GM18520 (cell line): ENCODE results near the gene PTGFRN.

Experiments used
- ATAC-seq: cut with Tn5 transposase; IDR thresholded peaks from one replicate; pipeline ENCODE4 v1.9.1; 2021; ENCODE audit not compliant: unreplicated experiment

The PTGFRN gene

DNA sequence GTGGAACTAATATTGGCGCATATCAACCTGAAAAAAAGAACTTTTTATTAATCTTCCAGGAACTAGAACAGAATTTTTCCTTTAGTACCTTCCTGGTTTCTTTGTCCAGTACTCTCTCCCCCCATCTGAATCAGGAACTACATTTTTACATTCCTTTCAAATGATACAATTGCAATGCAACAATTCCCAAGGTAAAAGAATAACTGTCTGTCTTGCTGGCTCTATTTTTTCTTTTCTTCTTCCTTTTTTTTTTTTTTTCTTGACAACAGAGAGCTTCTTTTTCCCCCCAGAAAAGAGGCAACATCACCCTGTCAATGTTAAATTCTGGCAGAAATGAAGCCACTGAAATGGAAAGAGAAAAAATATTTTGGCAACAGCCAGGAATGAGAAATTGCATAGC is 87.3 kb downstream of the PTGFRN start:
- no peak for ATAC-seq

DNA sequence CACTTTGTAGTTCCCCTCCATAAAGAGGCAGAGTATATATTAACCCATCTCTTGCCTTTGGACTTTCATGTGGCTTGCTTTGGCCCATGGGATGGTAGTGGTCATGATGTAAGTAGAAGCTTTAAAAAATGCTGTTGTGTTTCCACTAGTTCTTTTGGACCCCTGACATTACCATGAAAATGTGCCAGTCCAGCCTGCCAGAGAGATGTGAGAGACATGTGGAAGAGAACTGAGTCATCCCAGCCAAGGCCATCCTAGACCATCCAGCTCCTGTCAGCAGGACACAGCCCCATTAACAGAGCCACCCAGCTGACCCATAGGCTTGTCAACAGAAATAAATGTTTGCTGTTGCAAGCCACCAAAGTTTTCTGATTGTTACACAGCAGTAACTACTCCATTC is 87.9 kb downstream of the PTGFRN start:
- ATAC-seq = no peak

DNA sequence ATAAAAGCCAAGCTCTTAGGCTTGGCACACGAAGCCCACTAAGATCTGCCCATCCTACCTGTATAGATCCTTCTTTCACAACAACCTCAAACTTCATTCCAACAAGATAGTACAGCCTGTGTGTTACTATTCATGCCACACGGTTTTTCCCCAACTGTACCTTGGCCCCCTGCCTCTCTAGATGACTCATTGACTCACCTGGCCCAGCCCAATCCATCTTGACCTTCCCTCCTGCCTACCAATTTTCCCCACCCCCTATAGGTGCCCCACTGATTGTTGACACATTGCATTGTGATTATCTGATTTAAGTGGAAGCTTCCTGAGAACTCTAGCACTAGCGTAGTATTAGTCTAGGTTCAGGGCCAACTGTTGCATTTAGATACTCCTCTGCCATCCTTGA is 89.9 kb downstream of the PTGFRN start:
- no peak for ATAC-seq

DNA sequence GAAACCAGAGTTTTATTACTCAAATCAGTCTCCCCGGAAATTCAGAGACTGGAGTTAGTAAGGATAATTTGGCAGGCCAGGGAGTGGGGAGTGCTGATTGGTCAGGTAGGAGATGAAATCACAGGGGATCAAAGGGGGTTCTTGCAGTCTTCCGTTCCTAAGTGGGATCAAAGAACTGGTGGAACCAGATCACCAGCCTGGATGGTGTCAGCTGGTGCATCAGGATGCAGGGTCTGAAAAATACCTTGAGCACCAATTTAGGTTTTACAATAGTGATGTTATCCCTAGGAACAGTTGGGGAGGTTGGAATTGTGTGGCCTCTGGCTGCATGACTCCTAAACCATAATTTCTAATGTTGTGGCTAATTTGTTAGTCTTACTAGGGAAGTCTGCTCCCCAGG is 90.4 kb downstream of the PTGFRN start:
- no peak for ATAC-seq

DNA sequence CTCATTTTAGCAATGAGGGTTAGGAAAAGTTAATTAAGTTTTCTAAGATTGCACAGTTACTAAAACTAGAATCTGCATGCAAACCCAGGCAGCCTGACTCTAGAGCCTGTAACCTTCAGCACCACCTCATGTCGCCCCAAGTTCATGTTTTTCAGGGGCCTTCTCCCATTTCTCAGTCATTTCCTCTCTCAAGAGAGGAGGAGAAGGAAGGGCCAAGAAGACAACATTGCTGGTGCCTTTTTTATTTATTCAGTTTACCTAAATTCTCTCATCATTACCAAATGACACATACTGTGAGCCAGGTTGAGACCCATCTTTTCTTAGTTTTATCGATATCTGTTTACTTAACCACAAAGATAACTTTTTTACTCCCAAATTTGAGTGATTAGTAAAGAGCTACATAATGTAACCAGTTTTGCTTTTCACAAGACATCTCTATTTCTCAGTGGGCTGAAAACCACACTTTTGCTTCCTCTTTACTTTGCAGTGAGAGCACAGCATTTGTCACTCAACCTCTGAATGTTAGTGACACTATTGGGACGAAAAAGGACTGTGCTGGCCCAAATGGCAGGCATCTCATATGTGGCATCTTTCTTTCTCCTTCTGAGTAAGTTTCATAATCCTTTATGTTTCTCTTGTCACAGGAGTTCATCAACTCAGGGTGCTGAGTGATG is 91.7 kb downstream of the PTGFRN start, which contains the start of gene CD101:
TSS of gene CD101 (plus strand) at position 507 of the 674 bp plus-strand sequence. CDS start at position 565, 58 bp downstream.
- peak; percentile 94 for ATAC-seq

DNA sequence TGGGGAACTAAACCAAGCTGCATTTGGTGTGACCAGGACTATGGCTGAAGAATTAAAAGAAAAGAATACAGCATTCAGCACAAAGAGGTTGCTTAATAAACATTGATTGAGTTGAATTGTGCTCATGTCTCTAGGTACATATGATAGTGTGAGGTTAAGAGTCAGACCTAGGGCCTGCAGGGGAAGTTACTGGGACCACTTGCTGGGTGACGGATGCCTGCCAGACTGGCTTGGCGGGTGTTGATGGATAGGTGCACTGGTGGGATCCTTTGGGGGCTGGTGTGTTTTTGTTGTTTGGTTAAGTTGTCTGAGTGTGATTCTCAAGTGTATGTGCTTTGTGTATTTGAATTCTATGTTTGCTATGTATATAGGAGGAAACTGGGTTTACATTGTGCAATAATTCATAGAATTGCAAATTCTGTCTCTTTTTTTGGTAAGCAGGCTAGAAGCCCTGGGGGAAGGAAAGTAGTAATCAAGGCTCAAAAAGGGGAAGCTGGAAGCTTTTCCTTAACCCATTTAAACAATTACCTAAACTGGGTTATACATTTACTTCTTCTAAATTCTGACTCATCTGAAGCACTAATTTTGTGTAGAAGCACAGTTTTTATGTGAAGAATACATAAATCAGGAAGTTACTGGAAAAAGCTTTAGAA is 93.6 kb downstream of the PTGFRN start:
- no peak for ATAC-seq

DNA sequence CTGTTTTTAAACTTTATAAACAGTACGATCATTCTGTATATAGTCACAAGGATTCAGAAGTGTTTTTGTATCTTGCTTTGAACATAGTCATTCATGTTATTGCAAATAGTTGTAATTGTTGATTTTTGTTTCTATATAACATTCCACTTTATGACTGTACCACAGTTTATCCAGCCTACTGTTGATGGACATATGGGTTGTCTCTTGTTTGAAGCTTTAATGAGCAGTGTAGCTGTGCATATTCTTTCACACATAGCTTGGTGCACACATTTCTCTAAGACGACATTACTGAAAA is 98.0 kb downstream of the PTGFRN start:
- no peak for ATAC-seq

DNA sequence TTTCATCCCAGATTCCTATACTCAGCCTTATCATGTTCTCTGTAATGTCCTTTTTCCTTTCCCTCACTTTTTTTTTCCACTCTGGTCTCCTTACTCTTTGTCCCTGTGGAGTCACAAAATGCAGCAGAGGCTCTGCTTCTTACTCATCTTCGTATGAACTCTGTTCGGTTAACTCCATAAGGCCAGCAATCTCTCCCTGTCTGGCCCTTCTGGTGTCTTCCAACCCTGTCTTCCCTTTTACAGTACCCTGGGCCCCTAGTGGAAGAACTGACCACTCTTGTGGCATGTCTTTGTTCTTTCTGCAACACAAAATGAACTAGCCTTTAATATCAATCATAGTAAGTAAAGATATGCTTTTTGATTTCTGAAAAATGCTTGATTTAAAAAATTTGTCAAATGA is 98.9 kb downstream of the PTGFRN start:
- no peak for ATAC-seq

DNA sequence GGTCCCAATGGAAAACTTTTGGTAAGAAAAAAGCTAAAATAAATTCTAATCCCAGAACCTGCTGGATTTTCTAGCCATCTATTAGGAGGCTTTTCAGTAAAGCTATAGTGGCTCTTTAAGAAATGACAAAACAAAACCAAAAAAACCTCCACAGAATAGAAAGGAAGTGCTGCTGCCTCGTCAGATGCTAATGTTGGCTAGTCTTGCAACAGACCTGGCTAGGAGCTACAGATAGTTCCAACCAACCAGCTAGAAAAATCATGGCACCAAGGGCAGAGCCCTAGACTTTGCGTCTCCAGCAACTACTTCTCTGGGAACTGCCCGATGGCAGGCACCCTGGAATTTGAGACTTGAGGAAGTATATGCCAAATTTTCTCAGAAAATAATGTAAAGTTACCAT is 99.4 kb downstream of the PTGFRN start:
- no peak for ATAC-seq

DNA sequence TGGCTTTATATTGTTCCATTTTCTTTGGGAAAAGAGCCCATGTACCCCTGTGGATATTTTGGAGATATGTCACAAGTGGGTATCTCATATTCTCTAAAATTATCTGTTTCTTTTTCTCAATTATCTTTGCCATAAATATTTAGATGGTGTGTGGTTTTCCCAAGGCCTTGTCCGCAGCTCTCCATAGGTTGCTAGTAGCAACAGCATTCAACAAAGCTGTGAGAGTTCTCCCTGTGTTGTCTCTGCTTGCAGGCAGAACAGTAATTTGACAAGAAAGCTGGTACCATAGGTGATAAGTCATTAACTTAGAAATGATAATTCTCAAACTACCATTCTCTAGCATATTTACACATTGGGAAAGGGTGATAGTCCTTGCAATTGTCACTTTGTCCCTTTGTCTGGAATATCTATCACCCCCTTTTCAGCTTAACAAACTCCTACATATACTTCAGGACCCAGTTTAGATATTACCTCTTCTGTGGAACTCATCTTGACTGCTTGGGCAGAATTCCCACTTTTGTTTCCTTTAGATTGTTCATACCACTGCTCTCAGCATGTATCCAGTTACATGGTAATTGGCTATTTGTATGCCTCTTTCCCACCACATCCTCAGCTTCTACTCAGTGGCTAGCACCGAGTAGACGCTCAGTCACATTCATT is 100.7 kb downstream of the PTGFRN start:
- no peak for ATAC-seq

DNA sequence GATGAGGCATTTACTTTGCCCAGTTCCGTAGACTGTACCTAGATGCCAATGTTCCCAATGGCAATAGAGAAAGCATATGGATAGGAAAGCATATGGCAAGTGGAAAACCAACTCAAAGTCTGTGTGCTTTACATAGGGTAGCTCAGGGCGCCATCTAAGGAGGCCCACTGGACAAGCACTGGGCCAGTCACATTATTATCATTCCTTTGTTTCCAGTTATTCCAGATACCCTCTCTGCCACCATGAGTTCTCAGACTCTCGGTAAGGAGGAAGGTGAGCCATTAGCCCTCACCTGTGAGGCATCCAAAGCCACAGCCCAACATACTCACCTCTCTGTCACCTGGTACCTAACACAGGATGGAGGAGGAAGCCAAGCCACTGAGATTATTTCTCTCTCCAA is 101.6 kb downstream of the PTGFRN start:
- no peak for ATAC-seq

DNA sequence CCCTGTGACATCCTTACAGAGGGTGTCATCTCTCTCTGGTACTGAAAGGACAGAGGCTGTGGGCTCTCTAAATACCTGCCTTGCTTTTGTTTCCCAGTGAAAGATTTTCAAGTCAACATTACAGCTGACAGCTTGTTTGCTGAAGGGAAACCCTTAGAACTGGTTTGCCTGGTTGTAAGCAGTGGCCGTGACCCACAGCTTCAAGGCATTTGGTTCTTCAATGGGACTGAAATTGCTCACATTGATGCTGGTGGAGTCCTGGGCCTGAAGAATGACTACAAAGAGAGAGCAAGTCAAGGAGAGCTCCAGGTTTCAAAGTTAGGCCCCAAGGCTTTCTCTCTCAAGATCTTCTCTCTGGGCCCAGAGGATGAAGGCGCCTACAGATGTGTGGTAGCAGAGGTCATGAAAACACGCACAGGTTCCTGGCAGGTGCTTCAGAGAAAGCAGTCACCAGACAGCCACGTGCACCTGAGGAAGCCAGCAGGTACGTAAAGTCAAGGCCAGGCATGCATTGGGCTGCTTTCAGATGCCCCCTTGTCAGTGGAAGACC is 103.7 kb downstream of the PTGFRN start:
- no peak for ATAC-seq

DNA sequence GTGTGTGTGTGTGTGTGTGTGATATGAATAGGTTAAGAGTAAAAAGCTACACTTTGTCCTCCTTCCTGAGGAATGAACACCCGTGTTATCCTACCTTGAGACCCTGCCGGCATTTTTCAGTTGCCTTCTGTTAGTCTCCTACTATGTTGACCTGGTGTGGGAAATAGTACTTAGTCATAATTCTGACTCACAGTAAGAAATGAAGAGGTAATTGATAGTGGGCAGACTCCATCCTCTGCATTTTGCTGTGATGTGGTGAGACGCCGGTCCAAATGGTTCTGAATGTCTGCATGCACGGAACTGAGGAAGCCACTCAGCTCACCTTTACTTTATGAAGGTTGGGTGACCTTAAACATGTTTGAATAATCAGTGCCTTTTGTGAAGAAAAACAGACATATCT is 104.5 kb downstream of the PTGFRN start:
- ATAC-seq = no peak

DNA sequence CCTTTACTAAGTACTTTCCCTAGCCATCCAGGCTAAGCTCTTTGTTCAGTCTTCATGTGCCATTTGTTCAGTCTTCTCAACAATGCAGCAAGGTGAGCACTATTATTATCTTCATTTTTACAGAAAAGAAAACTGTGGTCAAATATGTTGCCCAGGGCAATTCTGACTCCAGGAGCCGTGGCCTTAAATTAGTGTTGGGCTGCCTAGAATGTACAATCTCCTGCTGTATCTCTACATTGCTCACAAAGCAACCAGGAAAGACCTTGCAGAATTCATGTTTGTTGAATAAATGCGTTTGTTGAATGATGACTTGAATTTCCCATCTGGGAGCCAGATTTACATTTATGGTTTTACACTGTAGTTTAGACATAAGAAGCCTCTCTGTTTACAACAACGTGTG is 106.0 kb downstream of the PTGFRN start:
- no peak for ATAC-seq

DNA sequence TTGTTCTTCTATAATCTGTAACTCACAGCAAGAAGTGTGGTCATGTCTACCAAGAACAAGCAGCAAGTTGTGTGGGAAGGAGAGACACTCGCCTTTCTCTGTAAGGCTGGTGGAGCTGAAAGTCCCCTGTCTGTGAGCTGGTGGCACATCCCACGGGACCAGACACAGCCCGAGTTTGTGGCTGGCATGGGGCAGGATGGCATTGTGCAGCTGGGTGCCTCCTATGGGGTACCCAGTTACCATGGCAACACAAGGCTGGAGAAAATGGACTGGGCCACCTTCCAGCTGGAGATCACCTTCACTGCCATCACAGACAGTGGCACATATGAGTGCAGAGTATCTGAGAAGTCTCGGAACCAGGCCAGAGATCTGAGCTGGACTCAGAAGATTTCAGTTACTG is 107.3 kb downstream of the PTGFRN start:
- ATAC-seq = no peak

DNA sequence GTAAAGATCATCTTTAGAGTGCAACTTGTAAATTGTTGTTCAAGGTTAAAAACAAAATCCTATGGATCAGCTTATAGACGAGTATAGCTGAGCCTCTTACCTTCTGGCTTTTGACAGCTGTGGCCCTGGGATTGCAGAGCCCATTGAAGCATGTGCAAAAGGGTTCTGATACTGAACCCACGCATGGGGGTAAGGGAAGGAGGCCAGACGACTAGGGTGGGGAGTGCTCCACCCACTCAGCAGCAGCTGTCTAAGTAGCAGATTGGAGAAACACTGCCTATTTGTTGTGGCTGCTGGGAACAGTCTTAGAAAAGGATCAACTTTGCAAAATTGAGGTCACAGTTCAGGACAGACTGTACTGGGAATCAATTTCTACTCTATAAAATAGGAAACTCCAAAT is 107.9 kb downstream of the PTGFRN start:
- ATAC-seq = no peak

DNA sequence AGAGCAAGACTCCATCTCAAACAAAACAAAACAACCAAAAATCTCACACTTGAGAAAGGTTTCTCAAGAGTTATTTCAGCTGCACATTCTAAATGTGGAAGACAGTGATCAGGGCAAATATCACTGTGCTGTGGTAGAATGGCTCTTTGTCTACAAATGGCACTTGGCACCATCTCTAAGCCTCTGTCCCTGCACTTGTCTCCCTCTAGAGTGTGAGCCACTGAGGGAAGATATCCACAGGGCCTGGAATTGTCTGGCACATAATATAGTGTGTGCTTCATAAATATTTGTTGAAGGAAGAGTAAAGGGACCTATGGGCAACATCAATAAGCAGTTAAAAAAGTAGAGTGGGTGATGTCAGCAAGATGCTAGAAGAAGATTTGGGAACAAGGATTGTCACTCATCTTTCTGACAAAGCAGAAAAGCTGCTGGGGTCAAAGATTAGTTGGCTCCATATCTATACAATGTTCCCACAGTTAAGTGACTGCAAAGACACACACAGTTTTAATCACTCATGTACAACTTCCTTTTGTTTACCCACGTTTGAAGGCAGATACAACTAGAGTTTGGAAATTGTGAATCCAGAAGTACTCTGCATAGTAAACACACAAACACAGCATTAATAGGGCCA is 110.9 kb downstream of the PTGFRN start:
- no peak for ATAC-seq

DNA sequence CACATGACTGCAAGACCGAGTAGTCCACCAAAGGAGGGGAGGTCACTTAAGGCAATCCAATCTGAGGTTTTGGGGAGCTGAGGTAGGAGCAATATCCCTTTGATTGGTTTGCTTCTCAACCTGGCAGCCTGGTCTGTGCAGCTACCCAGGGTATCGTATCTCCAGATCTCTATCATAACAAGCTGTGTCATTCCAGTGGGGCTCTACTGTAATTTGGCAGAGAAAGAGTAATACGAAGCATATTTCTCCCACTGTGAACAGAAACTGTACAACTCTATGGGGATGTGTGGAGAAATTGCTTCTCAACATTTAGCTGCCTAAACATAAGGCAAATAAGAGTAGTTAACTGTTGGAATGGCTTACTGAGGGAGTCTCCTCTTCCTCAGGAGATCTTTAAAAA is 112.4 kb downstream of the PTGFRN start:
- ATAC-seq = no peak

DNA sequence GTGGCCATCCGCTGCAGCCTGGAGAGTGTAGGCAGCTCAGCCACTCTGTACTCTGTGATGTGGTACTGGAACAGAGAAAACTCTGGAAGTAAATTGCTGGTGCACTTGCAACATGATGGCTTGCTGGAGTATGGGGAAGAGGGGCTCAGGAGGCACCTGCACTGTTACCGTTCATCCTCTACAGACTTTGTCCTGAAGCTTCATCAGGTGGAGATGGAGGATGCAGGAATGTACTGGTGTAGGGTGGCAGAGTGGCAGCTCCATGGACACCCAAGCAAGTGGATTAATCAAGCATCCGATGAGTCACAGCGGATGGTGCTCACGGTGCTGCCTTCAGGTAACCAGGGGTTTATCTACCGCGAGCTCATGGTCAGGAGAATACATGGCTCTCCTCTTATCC is 115.9 kb downstream of the PTGFRN start:
- no peak for ATAC-seq

DNA sequence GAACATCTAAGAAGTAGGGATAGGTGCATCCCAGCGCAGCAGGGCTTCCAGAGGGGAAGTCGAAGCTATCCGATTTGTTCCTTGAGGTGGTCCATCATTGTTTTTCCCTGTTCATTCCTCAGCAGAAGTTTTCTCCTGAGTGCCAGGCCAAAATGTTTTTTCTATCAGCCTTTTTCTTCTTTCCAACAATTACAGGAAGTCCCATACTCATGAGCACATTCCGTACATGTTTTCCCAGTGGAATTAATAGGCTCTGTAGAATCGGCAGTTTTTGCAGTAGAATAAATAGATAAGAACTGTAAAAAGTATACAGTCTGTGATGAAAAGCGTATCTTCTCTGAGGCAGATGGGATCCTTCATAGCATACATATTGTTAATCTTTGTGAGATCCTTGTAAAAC is 116.6 kb downstream of the PTGFRN start:
- ATAC-seq = no peak

DNA sequence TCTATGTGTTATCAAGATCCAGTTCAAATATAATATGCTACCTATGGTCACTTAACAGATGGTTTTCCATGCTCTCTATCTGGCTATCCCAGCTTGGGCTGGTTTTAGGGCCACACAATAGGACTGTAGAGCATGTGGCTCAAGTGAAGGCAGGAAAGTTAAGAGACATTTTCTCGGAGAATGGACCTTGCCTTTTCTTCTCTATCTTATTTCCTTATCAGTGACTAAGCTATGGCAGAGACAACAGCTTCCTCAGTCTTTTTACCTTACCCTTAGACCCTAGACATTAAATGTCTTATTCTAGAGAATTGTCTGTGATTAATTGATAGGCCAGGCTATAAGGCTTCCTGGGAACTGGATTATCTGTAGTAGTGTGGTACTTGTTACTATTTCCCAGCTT is 120.0 kb downstream of the PTGFRN start:
- ATAC-seq = no peak
